HS-5 (cell line): ENCODE data around the gene HDGFL2.
A peak's percentile ranks its signal among the peaks of the same experiment; 100 is the strongest.

ENCODE experiments used
- DNase-seq: peaks from one replicate; pipeline ENCODE4 v3.0.0-alpha.2; 2012; ENCODE audit warnings: low read depth

The HDGFL2 gene

DNA sequence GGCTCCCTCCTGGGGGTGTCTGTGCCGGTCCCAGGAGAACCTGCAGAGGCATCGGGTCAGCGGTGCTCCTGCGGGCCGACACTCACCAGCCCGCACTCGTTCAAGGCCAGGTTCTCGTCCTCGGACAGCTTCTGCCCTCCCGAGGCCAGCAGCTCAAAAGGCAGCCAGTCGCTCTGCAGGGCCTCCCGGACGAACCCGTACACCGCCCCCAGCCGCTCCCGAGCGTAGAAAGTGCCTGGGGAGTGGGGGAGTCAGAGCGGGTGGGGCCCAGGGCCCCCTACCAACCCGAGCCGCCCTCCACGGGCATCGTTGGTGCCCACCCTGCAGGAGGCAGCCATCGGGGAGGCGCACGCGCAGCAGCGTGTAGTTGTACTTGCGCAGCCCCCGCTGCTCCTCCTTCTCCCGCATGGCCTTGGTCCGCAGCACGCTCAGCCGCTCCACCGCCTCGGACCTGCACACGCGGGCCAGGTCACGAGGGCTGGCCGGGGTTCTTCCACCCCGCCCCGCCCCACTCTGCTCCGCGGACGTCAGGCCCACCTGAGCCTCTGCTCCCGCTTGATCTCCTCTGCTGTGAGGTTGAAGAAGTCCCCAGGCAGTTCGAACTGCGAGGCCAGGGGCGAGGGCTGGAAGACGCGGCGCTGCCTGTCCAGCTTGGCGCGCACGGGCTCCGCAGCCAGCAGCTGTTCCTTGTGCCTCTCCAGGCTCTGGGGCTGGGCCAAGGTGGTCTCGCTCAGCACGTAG lies 26.0 kb upstream of the HDGFL2 start:
- no peak for DNase-seq

DNA sequence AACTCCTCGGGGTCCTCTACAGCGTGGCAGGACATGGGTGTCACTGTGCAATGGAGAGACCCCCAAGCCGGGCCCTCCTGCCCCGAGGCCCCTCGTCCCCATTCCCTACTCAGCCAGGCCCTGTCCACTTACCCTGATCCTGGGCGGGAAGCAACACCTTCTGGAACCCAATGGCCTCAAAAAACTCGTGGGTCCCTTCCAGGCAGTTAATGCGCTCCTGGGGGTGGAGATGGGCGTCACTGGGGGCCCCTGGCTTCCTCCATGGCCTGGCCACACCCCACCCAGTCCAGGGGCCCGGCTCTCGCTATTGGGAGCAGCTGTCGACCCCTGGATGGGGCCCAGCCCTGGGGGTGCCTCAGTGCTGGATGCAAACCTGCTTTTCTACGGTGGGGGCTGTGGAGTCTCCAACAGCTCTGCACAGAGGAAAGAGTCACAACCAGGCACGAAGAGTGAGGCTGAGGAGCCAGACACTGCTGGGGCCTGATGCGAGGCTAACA lies 25.3 kb upstream of the HDGFL2 start:
- DNase-seq = no peak

DNA sequence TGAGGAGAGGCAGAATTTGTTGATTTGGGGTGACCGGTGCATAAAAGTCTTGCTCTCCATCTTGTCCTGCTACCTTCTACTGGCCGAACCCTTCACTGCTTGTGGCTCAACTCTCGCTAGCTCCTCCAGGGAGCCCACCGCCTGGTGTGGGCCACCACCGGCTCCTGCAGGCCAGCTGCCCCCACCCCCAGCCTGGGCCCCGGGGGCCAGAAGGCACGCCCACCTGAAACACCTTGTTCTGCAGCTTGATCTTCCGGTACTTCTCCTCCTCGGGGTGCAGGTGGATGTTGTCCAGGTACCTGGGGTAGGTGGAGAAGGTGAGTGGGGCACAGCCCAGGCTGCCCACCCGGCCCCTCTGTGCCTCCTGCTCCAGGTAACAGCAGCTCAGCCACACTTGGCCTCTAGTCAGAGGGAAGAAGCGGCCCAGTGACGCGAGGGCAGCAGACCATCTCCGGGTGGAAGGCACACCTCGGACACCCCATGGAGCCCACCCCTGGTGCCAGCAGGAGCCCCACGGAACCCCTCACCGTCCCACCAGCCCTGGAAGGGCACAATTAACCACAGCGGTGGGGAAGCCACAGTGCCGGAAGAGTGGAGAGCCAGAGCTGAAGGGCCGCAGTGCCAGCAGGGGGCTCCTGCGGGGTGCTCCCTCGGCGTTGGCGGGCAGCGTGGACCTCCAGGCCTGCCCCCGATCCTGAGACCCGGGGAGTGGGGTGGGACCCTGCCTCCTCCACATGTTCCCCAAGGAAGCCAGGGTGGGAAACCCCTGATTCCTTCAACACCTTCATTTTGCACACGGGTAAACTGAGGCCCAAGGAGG lies 24.6 kb upstream of the HDGFL2 start:
- DNase-seq = no peak

DNA sequence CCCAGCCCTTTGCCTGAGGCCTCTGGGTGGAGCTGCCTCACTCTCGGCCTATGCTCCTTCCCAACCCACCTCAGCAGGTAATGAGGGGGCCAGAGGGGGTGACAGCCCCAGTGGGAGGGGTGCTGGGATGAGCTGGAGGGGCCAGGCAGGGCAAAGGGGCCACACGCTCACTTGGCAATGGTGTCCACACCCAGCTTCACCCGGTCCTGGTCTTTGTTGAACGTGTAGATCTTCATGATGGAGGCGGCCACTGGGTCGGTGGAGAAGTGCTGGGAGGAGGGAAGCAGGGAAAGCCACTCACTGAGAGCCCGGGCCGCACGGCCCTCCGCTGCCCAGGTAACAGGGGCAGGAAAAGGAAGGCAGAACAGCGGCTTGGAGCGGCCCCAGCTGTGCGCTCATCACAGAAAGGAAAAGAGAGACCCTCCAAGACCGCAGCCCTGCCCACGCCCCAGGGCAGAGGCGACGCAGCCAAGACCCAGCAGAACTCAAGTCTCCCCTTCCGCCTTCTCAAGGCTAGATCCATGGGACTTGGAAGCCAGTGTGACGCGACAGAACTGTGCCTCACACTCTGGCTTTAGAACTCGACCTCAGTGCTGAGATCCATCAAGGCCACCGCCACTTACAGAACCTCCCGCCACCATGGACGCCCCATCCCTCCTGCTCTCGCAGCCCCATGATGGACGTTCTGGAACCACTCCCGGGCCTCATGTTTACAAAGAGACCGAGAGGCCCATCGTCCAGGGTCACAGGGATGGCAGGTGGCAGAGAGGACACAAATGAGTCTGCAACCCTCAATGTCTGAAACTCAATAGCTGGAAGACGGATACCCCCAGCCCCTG lies 23.7 kb upstream of the HDGFL2 start:
- no peak for DNase-seq

DNA sequence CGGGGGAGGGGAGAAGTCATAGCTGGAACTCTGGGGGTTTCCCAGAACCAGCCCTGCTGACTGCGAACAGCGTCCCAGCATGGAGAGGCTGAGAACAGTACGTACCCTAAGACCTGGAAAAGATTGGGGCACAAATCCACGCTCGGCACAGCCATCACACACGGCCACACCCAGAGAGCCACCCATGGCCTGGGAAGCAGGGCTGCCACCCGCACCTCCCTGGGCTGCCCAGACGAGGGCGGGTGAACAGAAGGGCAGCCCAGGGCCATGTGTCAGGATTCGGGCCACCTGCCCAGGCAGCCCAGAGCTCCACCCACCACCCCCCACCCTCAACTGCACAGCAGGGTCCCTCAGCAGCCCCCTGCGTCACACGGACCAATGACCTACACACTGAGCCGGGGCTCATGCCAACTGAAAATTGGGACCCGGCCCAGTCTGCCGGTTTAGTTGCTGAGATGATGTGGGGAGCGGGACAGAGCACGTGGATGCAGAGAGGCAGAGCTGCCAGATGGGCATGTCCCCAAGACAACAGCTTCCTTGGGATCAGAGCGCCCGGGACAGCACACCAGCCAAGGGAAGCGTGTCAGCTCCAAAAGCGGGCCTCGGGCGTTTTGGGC lies 23.0 kb upstream of the HDGFL2 start:
- no peak for DNase-seq

DNA sequence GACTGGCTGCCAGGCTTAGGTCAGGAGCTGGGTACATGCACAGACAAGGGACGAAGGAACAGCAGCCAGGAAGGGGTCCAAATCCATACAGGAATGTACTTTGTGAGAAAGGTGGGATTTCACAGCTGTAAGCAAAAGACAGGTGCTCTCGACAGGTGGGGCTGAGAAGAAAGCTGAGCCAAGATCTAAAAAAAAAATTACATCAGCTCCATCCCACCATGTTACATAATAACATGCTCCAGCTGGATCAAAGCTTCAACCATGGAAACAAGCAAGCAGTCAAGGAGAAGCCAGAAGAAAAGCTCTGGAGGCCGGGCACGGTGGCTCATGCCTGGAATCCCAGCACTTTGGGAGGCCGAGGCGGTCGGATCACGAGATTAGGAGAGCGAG lies 22.5 kb upstream of the HDGFL2 start:
- DNase-seq = no peak

GRCh38 chr19:4452230-4452990 lies 19.7 kb upstream of the HDGFL2 start:
- DNase-seq = no peak

GRCh38 chr19:4453232-4454179 lies 18.6 kb upstream of the HDGFL2 start:
- DNase-seq = no peak

DNA sequence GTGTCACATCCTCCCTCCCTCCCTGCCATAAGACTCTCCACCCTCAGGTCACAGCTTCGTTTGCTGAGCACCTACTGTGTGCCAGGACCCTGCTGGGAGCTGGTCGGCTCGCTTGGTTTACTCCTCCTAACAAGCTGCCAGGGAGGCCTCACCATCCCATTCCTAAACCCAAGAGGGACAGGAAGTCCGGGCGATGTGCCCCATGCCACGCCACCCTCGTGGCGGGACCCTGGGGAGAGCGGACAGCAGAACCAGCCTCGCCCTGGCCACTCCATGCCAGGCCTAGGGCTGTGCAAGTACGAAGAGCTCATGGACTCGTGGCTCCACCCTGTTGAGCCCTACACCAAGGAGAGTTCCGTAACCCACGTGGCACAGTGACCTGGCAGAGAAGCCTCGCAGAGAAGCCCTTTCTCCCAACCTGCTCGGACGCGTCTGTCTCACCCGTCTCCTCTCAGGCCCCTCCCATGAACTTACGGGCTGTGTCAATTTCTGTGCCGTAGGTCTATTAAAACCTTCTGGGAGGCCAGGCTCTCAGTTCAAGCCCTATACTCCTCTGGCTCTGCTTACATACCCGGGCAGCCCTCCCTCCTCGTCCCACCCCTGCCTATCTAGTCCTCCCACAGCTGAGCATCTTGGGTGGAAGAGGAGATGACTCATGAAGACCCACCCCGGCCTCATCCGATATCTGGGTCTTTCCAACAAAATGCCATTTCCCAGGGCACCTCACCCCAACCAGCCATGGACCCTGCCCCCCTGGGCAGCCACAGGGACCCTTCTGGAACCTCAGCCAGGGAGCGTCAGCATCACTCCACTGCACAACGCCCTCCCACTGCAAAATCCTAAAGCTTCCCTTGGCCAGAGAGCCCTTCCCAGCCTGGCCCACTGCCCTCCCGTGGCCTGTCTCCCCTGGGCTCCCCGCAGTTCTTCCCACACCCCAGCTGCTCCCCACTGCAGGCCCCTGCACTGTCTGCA lies 17.1 kb upstream of the HDGFL2 start:
- no peak for DNase-seq

- no peak for DNase-seq
These were observed 16.2 kb upstream of the HDGFL2 start for GRCh38 chr19:4455719-4456475.

GRCh38 chr19:4456476-4456842 lies 15.6 kb upstream of the HDGFL2 start:
- DNase-seq = no peak

DNA sequence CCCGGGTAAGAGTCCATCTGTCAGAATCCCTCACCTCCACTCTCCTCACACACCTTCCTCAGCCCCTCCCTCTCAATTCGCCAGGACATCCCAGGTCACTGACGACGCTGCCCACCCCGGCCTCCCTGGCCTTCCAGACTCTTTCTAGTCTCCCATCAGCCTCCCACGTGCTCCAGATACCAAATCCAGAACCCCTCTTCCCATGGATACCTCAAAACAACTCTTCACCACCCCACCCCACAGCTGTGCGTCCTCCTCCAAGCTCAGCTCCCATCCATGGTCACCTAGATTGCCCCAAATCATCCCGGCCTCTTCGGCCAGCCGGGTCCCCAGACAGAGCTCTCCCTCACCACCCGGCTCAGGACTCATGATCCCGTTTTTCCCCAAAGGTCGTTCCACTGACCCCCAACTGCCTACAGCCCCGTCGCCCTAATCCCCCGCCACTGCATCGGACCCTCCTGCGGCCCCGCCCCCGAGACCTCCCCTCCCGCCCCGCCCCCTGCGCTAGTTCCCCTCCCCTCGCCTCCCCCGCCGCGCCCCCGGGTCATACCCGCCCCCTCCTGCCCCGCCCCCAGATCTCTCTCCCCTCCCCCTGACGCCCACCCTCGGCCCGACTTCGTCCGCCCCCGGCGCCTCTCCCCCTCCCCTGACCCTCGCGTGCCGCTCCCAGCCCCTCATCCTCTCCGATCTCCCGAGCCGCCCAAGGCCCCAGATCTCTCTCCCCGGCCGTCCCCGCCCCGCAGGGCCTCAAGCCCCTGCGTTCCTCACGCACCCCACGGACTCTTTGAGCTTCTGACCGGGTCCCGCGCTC lies 15.0 kb upstream of the HDGFL2 start:
- DNase-seq = no peak

- DNase-seq = peak; percentile 91
These were observed 14.3 kb upstream of the HDGFL2 start, which contains the start of gene UBXN6 for GRCh38 chr19:4457654-4458395. UBXN6 (minus strand) TSS chr19:4457794; CDS start chr19:4457697, 97 bp downstream.

GRCh38 chr19:4464815-4465581 lies 7.1 kb upstream of the HDGFL2 start:
- no peak for DNase-seq

DNA sequence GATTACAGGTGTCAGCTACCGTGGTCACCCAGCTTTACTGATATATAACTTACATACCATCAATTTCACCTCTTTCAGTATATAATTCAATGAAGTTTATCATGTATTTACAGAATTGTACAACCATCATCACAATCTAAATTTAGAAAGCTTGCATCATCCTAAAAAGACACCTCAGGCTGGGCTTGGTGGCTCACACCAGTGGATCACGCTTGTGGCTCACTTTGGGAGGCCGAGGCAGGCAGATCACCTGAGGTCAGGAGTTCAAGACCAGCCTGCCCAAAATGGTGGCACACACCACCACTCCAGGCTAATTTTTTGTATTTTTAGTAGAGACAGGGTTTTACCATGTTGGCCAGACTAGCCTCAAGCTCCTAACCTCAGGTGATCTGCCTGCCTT lies 4.3 kb upstream of the HDGFL2 start:
- DNase-seq = no peak
